Osteoblast (primary cell): ENCODE data around the gene SLC17A7. TPM values are rescaled to one million over a fixed set of nuclear protein-coding genes. Genes with fewer than 3 reads are reported as not detected.

Source experiments
- DNase-seq: peaks from one replicate; pipeline ENCODE4 v3.0.0; 2011; ENCODE audit warnings: low spot score, mixed read lengths; ENCODE audit not compliant: insufficient read length; ENCODE audit errors: missing footprints
- H2AFZ ChIP-seq: 2 replicates; pipeline ENCODE4 v1.6.0; 2011; ENCODE audit warnings: mild to moderate bottlenecking, low read length
- H3K27ac ChIP-seq: 2 replicates; pipeline ENCODE4 v1.5.1; 2011; ENCODE audit warnings: mild to moderate bottlenecking, low read depth, low read length, moderate library complexity
- H3K27me3 ChIP-seq: 2 replicates; pipeline ENCODE4 v1.6.0; 2012; ENCODE audit warnings: mild to moderate bottlenecking, control low read depth, inconsistent platforms, low read length, moderate library complexity; ENCODE audit not compliant: insufficient read depth
- H3K36me3 ChIP-seq: 2 replicates; pipeline ENCODE4 v1.5.1; 2011; ENCODE audit warnings: mild to moderate bottlenecking, low read length, control low read depth, moderate library complexity; ENCODE audit not compliant: insufficient read depth
- H3K4me1 ChIP-seq: 2 replicates; pipeline ENCODE4 v1.5.1; 2011; ENCODE audit warnings: mild to moderate bottlenecking, low read length, control low read depth, moderate library complexity; ENCODE audit not compliant: insufficient read depth
- H3K4me2 ChIP-seq: 2 replicates; pipeline ENCODE4 v1.6.0; 2011; ENCODE audit warnings: mild to moderate bottlenecking, low read length; ENCODE audit not compliant: insufficient read depth
- H3K4me3 ChIP-seq: fragments of 200-600 bp; sonication (generic); 3 replicates; pipeline ENCODE4 v1.5.1; 2012; ENCODE audit warnings: mild to moderate bottlenecking, low read length, inconsistent platforms; ENCODE audit not compliant: insufficient read depth
- H3K79me2 ChIP-seq: 2 replicates; pipeline ENCODE4 v1.6.0; 2012; ENCODE audit warnings: mild to moderate bottlenecking, low read length, control low read depth, inconsistent platforms; ENCODE audit not compliant: insufficient read depth
- H3K9me3 ChIP-seq: 2 replicates; pipeline ENCODE4 v1.5.1; 2011; ENCODE audit warnings: low read depth, low read length, control low read depth
- H4K20me1 ChIP-seq: 2 replicates; pipeline ENCODE4 v1.6.0; 2012; ENCODE audit warnings: mild to moderate bottlenecking, low read length, control low read depth; ENCODE audit not compliant: insufficient read depth
- total RNA-seq: library from RNA; depleted of rRNA; stranded (reverse); fragments of >200 nt; gene quantifications from 2 replicates; pipeline ENCODE4 v1.2.3, GENCODE V29; 2012
- TF ChIP-seq, protein P1 (sequence below): IDR thresholded peaks from 2 replicates; pipeline ENCODE4 v1.5.1; 2011; ENCODE audit warnings: mild to moderate bottlenecking, low read depth, low read length, moderate library complexity; ENCODE audit errors: extremely low read depth

Gene SLC17A7
- total RNA-seq, 1 donor = under 0.01 TPM

GRCh38 chr19:49425922-49426592, 15.3 kb downstream of the SLC17A7 start:
- Histone ChIP-seq H3K4me2 (no peak overlapping the region), H3K27me3 (peaks cover 95% of the 10 kb centered on the region)
- TF ChIP-seq, protein P1, sequence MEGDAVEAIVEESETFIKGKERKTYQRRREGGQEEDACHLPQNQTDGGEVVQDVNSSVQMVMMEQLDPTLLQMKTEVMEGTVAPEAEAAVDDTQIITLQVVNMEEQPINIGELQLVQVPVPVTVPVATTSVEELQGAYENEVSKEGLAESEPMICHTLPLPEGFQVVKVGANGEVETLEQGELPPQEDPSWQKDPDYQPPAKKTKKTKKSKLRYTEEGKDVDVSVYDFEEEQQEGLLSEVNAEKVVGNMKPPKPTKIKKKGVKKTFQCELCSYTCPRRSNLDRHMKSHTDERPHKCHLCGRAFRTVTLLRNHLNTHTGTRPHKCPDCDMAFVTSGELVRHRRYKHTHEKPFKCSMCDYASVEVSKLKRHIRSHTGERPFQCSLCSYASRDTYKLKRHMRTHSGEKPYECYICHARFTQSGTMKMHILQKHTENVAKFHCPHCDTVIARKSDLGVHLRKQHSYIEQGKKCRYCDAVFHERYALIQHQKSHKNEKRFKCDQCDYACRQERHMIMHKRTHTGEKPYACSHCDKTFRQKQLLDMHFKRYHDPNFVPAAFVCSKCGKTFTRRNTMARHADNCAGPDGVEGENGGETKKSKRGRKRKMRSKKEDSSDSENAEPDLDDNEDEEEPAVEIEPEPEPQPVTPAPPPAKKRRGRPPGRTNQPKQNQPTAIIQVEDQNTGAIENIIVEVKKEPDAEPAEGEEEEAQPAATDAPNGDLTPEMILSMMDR = no peak

DNA sequence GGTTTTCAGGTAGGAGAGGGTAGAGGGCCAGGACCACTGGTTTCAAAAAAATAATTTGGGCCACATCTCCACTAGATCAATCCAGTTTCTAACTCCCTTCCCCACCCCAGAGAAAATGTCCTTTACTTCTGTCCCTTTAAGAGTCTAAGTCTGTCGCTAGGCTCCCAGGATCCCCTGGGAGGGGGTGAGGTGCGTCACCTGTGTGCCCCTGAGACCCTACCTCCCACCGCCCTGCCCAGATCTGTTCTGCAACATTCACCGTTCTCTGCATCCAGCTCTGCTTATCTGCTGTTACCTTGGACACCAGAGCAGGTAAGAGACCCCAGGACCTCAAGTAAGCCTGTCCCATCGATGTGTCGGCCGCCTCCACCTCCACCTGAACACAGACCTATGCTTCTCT, 16.1 kb downstream of the SLC17A7 start, which contains the start of gene GFY:
TSS of gene GFY (plus strand) at position 211 of the 400 bp plus-strand sequence. CDS start 1,043 bp downstream, outside the sequence.
- no peaks in the 10 kb centered on the region for H3K4me1 ChIP-seq
- H3K27ac ChIP-seq = no peak within 1 kb of the TSS
- no peak within 1 kb of the TSS for H2AFZ ChIP-seq
- H3K36me3 ChIP-seq = no peaks in the 10 kb centered on the region
- H3K27me3 ChIP-seq = peaks cover 95% of the 10 kb centered on the region
- no peaks in the 10 kb centered on the region for H3K79me2 ChIP-seq
- no peak within 1 kb of the TSS for H3K4me3 ChIP-seq
- H4K20me1 ChIP-seq = peaks cover 3% of the 10 kb centered on the region
- no peaks in the 10 kb centered on the region for H3K9me3 ChIP-seq
- DNase-seq = peak; percentile 62
- TF ChIP-seq, protein P1 = no peak
- H3K4me2 ChIP-seq = no peak within 1 kb of the TSS

More at GRCh38 chr19:49425922-49426592, 15.3 kb downstream of the SLC17A7 start:
- no peaks in the 10 kb centered on the region for H3K4me1 ChIP-seq
- no peaks in the 10 kb centered on the region for H3K79me2 ChIP-seq
- no peak overlapping the region for H3K4me3 ChIP-seq
- H3K27ac ChIP-seq = no peak overlapping the region
- H2AFZ ChIP-seq = no peak overlapping the region
- H3K9me3 ChIP-seq = no peaks in the 10 kb centered on the region
- no peaks in the 10 kb centered on the region for H3K36me3 ChIP-seq
- H4K20me1 ChIP-seq = peaks cover 3% of the 10 kb centered on the region
- peak; percentile 93 for DNase-seq

DNA sequence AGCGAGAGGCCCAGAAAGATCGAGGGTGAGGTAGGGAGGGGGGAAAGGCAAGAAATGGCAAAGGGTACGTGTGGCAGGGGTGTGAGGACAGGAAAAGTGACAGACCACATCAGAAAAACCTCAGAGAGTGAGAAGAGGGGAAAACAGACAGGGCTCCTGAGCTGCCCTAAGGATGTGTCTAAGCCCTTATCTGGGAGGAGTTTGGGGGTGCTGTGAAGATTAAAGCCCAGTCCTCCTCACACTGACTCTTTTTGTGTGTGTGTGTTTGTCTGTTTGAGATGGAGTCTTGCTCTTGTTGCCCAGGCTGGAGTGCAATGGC, 17.4 kb downstream of the SLC17A7 start:
- Histone ChIP-seq H4K20me1 (peaks cover 3% of the 10 kb centered on the region), H3K9me3 (no peaks in the 10 kb centered on the region), H3K27ac (no peak overlapping the region), H3K36me3 (no peaks in the 10 kb centered on the region), H3K79me2 (no peaks in the 10 kb centered on the region), H3K4me2 (no peak overlapping the region), H3K27me3 (peaks cover 96% of the 10 kb centered on the region), H3K4me1 (no peaks in the 10 kb centered on the region), H2AFZ (no peak overlapping the region), H3K4me3 (no peak overlapping the region)
- TF ChIP-seq, protein P1 = no peak
- no peak for DNase-seq

GRCh38 chr19:49423071-49423984, 18.0 kb downstream of the SLC17A7 start, which contains the start of gene PTH2:
Gene PTH2 (minus strand): TSS chr19:49423441. CDS start chr19:49423339, 102 bp downstream.
- no peaks in the 10 kb centered on the region for H3K4me1 ChIP-seq
- no peaks in the 10 kb centered on the region for H3K36me3 ChIP-seq
- H3K4me3 ChIP-seq = peak within 1 kb of the TSS; percentile 22
- peak; percentile 82 for DNase-seq
- no peak within 1 kb of the TSS for H3K27ac ChIP-seq
- no peaks in the 10 kb centered on the region for H3K79me2 ChIP-seq
- peaks cover 3% of the 10 kb centered on the region for H4K20me1 ChIP-seq
- H3K9me3 ChIP-seq = no peaks in the 10 kb centered on the region
- H3K27me3 ChIP-seq = peaks cover 95% of the 10 kb centered on the region
- no peak within 1 kb of the TSS for H2AFZ ChIP-seq
- TF ChIP-seq, protein P1 = no peak
- H3K4me2 ChIP-seq = peak within 1 kb of the TSS; percentile 48
